GM12892 (cell line): ENCODE data around the gene SPRYD3.

Source experiments
- POLR2A ChIP-seq: IDR thresholded peaks from 2 replicates; pipeline ENCODE4 v1.6.1; 2011; ENCODE audit warnings: low read depth, low read length, control low read depth
- POLR2AphosphoS5 ChIP-seq: IDR thresholded peaks from 2 replicates; pipeline ENCODE4 v1.6.1; 2011; ENCODE audit warnings: low read depth, low read length, control low read depth

GRCh38 chr12:53052419-53053217 lies 26.6 kb downstream of the SPRYD3 start:
- TF ChIP-seq POLR2AphosphoS5 = no peak
- TF ChIP-seq POLR2A = no peak
